Left lung (tissue), 10 donors: Measurements from ENCODE around the gene CHCHD6. TPM values are rescaled to one million over a fixed set of nuclear protein-coding genes. Genes with fewer than 3 reads are reported as not detected.
A peak's percentile ranks its signal among the peaks of the same experiment; 100 is the strongest.

Source experiments
- ATAC-seq: fragments of 200-7000 bp; cut with Tn5 transposase; one replicate; pipeline ENCODE4 v1.9.1; 2020; ENCODE audit warnings: moderate library complexity
- DNase-seq, 4 donors: peaks; one replicate each; pipeline ENCODE4 v3.0.0-alpha.2; 2013 to 2020
- H3K27ac ChIP-seq, 2 donors: fragments of 200-600 bp; sonication (generic) in 1 of 2; one replicate each; pipeline versions ENCODE4 v1.5.0 to v1.8.0; 2020 to 2021
- H3K27me3 ChIP-seq, 2 donors: fragments of 200-600 bp; sonication (generic) in 1 of 2; one replicate each; pipeline versions ENCODE4 v1.5.0 to v1.8.0; 2020 to 2021
- H3K36me3 ChIP-seq, 2 donors: fragments of 200-600 bp; sonication (generic) in 1 of 2; one replicate each; pipeline versions ENCODE4 v1.5.0 to v1.8.0; 2020 to 2021
- H3K4me1 ChIP-seq, 2 donors: fragments of 200-600 bp; one replicate each; pipeline ENCODE4 v1.8.0; 2021
- H3K4me3 ChIP-seq, 2 donors: fragments of 200-600 bp; sonication (generic) in 1 of 2; one replicate each; pipeline versions ENCODE4 v1.5.0 to v1.8.0; 2020 to 2021; ENCODE audit warnings: mild to moderate bottlenecking in 1 of 2
- H3K9me3 ChIP-seq, 2 donors: fragments of 200-600 bp; sonication (generic) in 1 of 2; one replicate each; pipeline versions ENCODE4 v1.5.0 to v1.8.0; 2020 to 2021
- intact Hi-C, 2 donors: fragments of 100-400 bp; cut with DNase I; formaldehyde crosslinking; loops; one replicate each; pipeline versions ENCODE4 v1.11.2 to v1.14.2; 2022
- polyA plus RNA-seq, 6 donors: library from polyadenylated mRNA; unstranded; fragments of 120-200 nt; gene quantifications; one replicate each; pipeline ENCODE4 v1.2.1, GENCODE V29; 2013; ENCODE audit not compliant: insufficient read length in 6 of 6
- total RNA-seq, 2 donors: library from RNA; stranded (reverse); fragmentation: NEBNext Ultra II Directional; extraction: Animal tissue kit (Norgen Biotek cat#: 25700); gene quantifications; one replicate each; pipeline ENCODE4 v1.2.1, GENCODE V29; 2021
- TF ChIP-seq, protein P1 (sequence below), 2 donors: fragments of 200-600 bp; sonication (generic) in 1 of 2; IDR thresholded peaks; one replicate each; pipeline versions ENCODE4 v1.5.0 to v1.8.0; 2021; ENCODE audit warnings: antibody characterized with exemption in 2 of 2
- donor health status: DM: no; HTN: yes; CAD: no.
- donor health status: DM: no; HTN: no; CAD: no.

Gene CHCHD6
- total and polyA plus RNA-seq, 8 donors = 11.8 to 21.1 (median 18.4) TPM

GRCh38 chr3:126971891-126972351 lies 267.9 kb downstream of the CHCHD6 start:
- Histone ChIP-seq H3K27me3 (peaks cover 0 to 5% of the 10 kb centered on the region in 2 donors), H3K36me3 (no peaks in the 10 kb centered on the region), H3K4me1 (no peaks in the 10 kb centered on the region), H3K9me3 (peaks cover 0 to 17% of the 10 kb centered on the region in 2 donors), H3K27ac (no peak overlapping the region), H3K4me3 (no peak overlapping the region)
- TF ChIP-seq, protein P1, sequence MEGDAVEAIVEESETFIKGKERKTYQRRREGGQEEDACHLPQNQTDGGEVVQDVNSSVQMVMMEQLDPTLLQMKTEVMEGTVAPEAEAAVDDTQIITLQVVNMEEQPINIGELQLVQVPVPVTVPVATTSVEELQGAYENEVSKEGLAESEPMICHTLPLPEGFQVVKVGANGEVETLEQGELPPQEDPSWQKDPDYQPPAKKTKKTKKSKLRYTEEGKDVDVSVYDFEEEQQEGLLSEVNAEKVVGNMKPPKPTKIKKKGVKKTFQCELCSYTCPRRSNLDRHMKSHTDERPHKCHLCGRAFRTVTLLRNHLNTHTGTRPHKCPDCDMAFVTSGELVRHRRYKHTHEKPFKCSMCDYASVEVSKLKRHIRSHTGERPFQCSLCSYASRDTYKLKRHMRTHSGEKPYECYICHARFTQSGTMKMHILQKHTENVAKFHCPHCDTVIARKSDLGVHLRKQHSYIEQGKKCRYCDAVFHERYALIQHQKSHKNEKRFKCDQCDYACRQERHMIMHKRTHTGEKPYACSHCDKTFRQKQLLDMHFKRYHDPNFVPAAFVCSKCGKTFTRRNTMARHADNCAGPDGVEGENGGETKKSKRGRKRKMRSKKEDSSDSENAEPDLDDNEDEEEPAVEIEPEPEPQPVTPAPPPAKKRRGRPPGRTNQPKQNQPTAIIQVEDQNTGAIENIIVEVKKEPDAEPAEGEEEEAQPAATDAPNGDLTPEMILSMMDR (IDR thresholded peaks at IDR 0.05) = no peak
- intact Hi-C loops = no loop called here
- peak in 2 of 4 donors; percentile 78 to 90 for DNase-seq
- ATAC-seq = peak; percentile 92

GRCh38 chr3:126972866-126973265 lies 268.8 kb downstream of the CHCHD6 start:
- Histone ChIP-seq H3K36me3 (no peaks in the 10 kb centered on the region), H3K27ac (no peak overlapping the region), H3K4me1 (no peaks in the 10 kb centered on the region), H3K9me3 (peaks cover 0 to 17% of the 10 kb centered on the region in 2 donors), H3K27me3 (peaks cover 0 to 5% of the 10 kb centered on the region in 2 donors), H3K4me3 (no peak overlapping the region)
- TF ChIP-seq, protein P1 (IDR thresholded peaks at IDR 0.05) = no peak
- ATAC-seq (no peak), DNase-seq (peak in 1 of 4 donors; percentile 48)
- intact Hi-C loops = no loop called here

DNA sequence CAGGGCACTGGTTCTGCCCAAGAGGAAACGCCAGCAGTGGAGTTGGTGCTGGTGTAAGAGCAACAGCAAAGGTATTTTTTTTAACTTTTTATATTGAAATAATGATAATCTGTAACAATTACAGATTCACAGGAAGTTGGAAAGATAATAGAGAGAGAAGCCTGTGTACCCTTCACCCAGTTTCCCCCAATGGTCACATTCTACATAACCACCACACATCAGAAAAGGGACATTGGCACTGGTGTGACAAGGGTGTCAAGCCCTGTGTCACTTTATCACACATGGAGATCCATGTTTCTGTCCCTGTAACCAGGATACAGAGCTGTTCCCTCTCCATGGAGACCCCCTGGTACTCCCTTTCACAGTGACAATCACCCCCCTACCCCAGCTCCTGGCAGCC lies 269.8 kb downstream of the CHCHD6 start:
- Histone ChIP-seq H3K27ac (no peak overlapping the region), H3K4me3 (no peak overlapping the region), H3K27me3 (peaks cover 0 to 10% of the 10 kb centered on the region in 2 donors), H3K9me3 (peaks cover 0 to 17% of the 10 kb centered on the region in 2 donors), H3K36me3 (no peaks in the 10 kb centered on the region), H3K4me1 (no peaks in the 10 kb centered on the region)
- intact Hi-C loops = no loop called here
- no peak for ATAC-seq
- TF ChIP-seq, protein P1 (IDR thresholded peaks at IDR 0.05) = no peak
- DNase-seq = no peak

DNA sequence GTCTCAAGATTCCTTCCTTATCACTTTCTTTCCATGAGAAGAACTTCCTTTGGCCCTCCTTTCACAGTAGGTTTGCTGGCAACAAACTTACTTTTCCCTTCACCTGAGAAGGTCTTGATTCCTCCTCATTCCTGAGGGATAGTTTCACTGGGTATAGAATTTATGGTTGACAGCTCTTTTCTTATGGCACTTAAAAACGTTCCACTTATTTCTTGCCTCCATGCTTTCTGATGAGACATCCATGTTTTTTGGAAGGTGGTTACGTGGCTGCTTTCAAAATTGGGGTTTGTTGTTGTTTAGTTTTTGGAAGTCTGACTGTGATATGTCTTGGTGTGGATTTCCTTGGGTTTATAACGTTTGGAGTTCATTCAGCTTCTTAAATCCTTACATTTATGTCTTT lies 270.7 kb downstream of the CHCHD6 start:
- intact Hi-C loops = no loop called here
- no peaks in the 10 kb centered on the region for H3K4me1 ChIP-seq
- peaks cover 0 to 17% of the 10 kb centered on the region in 2 donors for H3K9me3 ChIP-seq
- TF ChIP-seq, protein P1 (IDR thresholded peaks at IDR 0.05) = no peak
- ATAC-seq = no peak
- no peak overlapping the region for H3K4me3 ChIP-seq
- no peak for DNase-seq
- H3K27me3 ChIP-seq = peaks cover 0 to 19% of the 10 kb centered on the region in 2 donors
- H3K27ac ChIP-seq = no peak overlapping the region
- H3K36me3 ChIP-seq = no peaks in the 10 kb centered on the region

- intact Hi-C loops = no loop called here
- H3K4me1 ChIP-seq = peaks cover under 1 to 3% of the 10 kb centered on the region in 2 donors
- TF ChIP-seq, protein P1 (IDR thresholded peaks at IDR 0.05) = no peak
- H3K27ac ChIP-seq = no peak overlapping the region
- no peak overlapping the region for H3K4me3 ChIP-seq
- peaks cover 0 to 17% of the 10 kb centered on the region in 2 donors for H3K9me3 ChIP-seq
- ATAC-seq = no peak
- H3K36me3 ChIP-seq = no peaks in the 10 kb centered on the region
- H3K27me3 ChIP-seq = peaks cover 0 to 35% of the 10 kb centered on the region in 2 donors
- DNase-seq = peak in 1 of 4 donors; percentile 51
Observed at GRCh38 chr3:126976906-126977305, 272.9 kb downstream of the CHCHD6 start.
